GM11168 (cell line): ENCODE data around the gene VIPR2.
"Not testable (repeated sequence)": the region's sequence is repeated elsewhere in the genome, so short reads cannot be mapped to it uniquely, and the experiment has no call there.

Experiments used
- in situ Hi-C: fragments of 300-500 bp; cut with MboI; formaldehyde crosslinking; loops from one replicate; pipeline ENCODE4 v1.12.0; 2022; ENCODE audit warnings: low sequenced_read_pairs; ENCODE audit not compliant: unreplicated experiment

VIPR2 gene

GRCh38 chr7:159140170-159140910 is 4.3 kb downstream of the VIPR2 start:
- in situ Hi-C loops = no loop called here

GRCh38 chr7:159139639-159140038 is 5.0 kb downstream of the VIPR2 start:
- in situ Hi-C loops = no loop called here

- in situ Hi-C loops = no loop called here
Observed at GRCh38 chr7:159139202-159139601, 5.5 kb downstream of the VIPR2 start.

GRCh38 chr7:159138508-159138907 is 6.2 kb downstream of the VIPR2 start:
- in situ Hi-C loops = no loop called here

GRCh38 chr7:159137906-159138305 is 6.8 kb downstream of the VIPR2 start:
- in situ Hi-C loops = no loop called here

- in situ Hi-C loops = no loop called here
Observed at GRCh38 chr7:159136846-159137245, 7.8 kb downstream of the VIPR2 start.

GRCh38 chr7:159136442-159136841 is 8.2 kb downstream of the VIPR2 start:
- in situ Hi-C loops = no loop called here

GRCh38 chr7:159136013-159136412 is 8.7 kb downstream of the VIPR2 start:
- in situ Hi-C loops = no loop called here

- in situ Hi-C loops = not testable (repeated sequence)
Observed at GRCh38 chr7:159132670-159133443, 11.8 kb downstream of the VIPR2 start.

- in situ Hi-C loops = no loop called here
Observed at GRCh38 chr7:159130820-159131219, 13.8 kb downstream of the VIPR2 start.

GRCh38 chr7:159130199-159130775 is 14.4 kb downstream of the VIPR2 start:
- in situ Hi-C loops = no loop called here

GRCh38 chr7:159128767-159129166 is 15.9 kb downstream of the VIPR2 start:
- in situ Hi-C loops = no loop called here

- in situ Hi-C loops = no loop called here
Observed at GRCh38 chr7:159127691-159128642, 16.7 kb downstream of the VIPR2 start.

- in situ Hi-C loops = no loop called here
Observed at GRCh38 chr7:159126311-159127260, 18.1 kb downstream of the VIPR2 start.

- in situ Hi-C loops = no loop called here
Observed at GRCh38 chr7:159125955-159126270, 18.8 kb downstream of the VIPR2 start.

GRCh38 chr7:159125104-159125954 is 19.3 kb downstream of the VIPR2 start:
- in situ Hi-C loops = no loop called here

GRCh38 chr7:159123793-159124192 is 20.9 kb downstream of the VIPR2 start:
- in situ Hi-C loops = not testable (repeated sequence)

- in situ Hi-C loops = not testable (repeated sequence)
Observed at GRCh38 chr7:159123294-159123693, 21.4 kb downstream of the VIPR2 start.
